ENCODE data around the gene B4GALNT2.
"Not testable (repeated sequence)": the region's sequence is repeated elsewhere in the genome, so short reads cannot be mapped to it uniquely, and the experiment has no call there.

The B4GALNT2 gene

GRCh38 chr17:49103360-49103759 lies 29.2 kb upstream of the B4GALNT2 start:
- not testable (repeated sequence) for H3K36me3 ChIP-seq (ENCODE audit: control insufficient read depth in 2 of 2, insufficient read depth in 2 of 2, low read length in 2 of 2); H3K9me3 ChIP-seq (ENCODE audit: control insufficient read depth in 2 of 2, low read length in 2 of 2); H3K9ac ChIP-seq (ENCODE audit: low read depth in 1 of 2, low read length in 2 of 2); H3K27me3 ChIP-seq (ENCODE audit: control insufficient read depth in 2 of 2, insufficient read depth in 2 of 2, low read length in 2 of 2); H3K27ac ChIP-seq (ENCODE audit: low read depth in 2 of 2, low read length in 2 of 2); H3K4me3 ChIP-seq (ENCODE audit: low read length in 2 of 2)
- H3K4me1 ChIP-seq (ENCODE audit: control insufficient read depth in 2 of 2, insufficient read depth in 2 of 2, low read length in 2 of 2): peaks cover 5 to 11% of the 10 kb centered on the region in 2 donors

- Histone ChIP-seq H3K4me1 (ENCODE audit: control insufficient read depth in 2 of 2, insufficient read depth in 2 of 2, low read length in 2 of 2) (peaks cover 5 to 11% of the 10 kb centered on the region in 2 donors), H3K36me3 (ENCODE audit: control insufficient read depth in 2 of 2, insufficient read depth in 2 of 2, low read length in 2 of 2) (no peaks in the 10 kb centered on the region), H3K9ac (ENCODE audit: low read depth in 1 of 2, low read length in 2 of 2) (no peak overlapping the region), H3K27ac (ENCODE audit: low read depth in 2 of 2, low read length in 2 of 2) (no peak overlapping the region), H3K9me3 (ENCODE audit: control insufficient read depth in 2 of 2, low read length in 2 of 2) (no peaks in the 10 kb centered on the region), H3K4me3 (ENCODE audit: low read length in 2 of 2) (no peak overlapping the region), H3K27me3 (ENCODE audit: control insufficient read depth in 2 of 2, insufficient read depth in 2 of 2, low read length in 2 of 2) (no peaks in the 10 kb centered on the region)
Observed at GRCh38 chr17:49104511-49105074, 28.0 kb upstream of the B4GALNT2 start.

- no peak overlapping the region for H3K27ac ChIP-seq (ENCODE audit: low read depth in 2 of 2, low read length in 2 of 2)
- H3K27me3 ChIP-seq (ENCODE audit: control insufficient read depth in 2 of 2, insufficient read depth in 2 of 2, low read length in 2 of 2): no peaks in the 10 kb centered on the region
- no peak overlapping the region for H3K9ac ChIP-seq (ENCODE audit: low read depth in 1 of 2, low read length in 2 of 2)
- H3K4me3 ChIP-seq (ENCODE audit: low read length in 2 of 2): no peak overlapping the region
- H3K36me3 ChIP-seq (ENCODE audit: control insufficient read depth in 2 of 2, insufficient read depth in 2 of 2, low read length in 2 of 2): no peaks in the 10 kb centered on the region
- no peaks in the 10 kb centered on the region for H3K9me3 ChIP-seq (ENCODE audit: control insufficient read depth in 2 of 2, low read length in 2 of 2)
- H3K4me1 ChIP-seq (ENCODE audit: control insufficient read depth in 2 of 2, insufficient read depth in 2 of 2, low read length in 2 of 2): peaks cover 3 to 4% of the 10 kb centered on the region in 2 donors
Observed at GRCh38 chr17:49106321-49107210, 26.0 kb upstream of the B4GALNT2 start.

GRCh38 chr17:49107211-49107557 lies 25.4 kb upstream of the B4GALNT2 start:
- H3K27ac ChIP-seq (ENCODE audit: low read depth in 2 of 2, low read length in 2 of 2): no peak overlapping the region
- H3K27me3 ChIP-seq (ENCODE audit: control insufficient read depth in 2 of 2, insufficient read depth in 2 of 2, low read length in 2 of 2): no peaks in the 10 kb centered on the region
- no peaks in the 10 kb centered on the region for H3K9me3 ChIP-seq (ENCODE audit: control insufficient read depth in 2 of 2, low read length in 2 of 2)
- no peak overlapping the region for H3K4me3 ChIP-seq (ENCODE audit: low read length in 2 of 2)
- H3K4me1 ChIP-seq (ENCODE audit: control insufficient read depth in 2 of 2, insufficient read depth in 2 of 2, low read length in 2 of 2): no peaks in the 10 kb centered on the region
- H3K9ac ChIP-seq (ENCODE audit: low read depth in 1 of 2, low read length in 2 of 2): no peak overlapping the region
- no peaks in the 10 kb centered on the region for H3K36me3 ChIP-seq (ENCODE audit: control insufficient read depth in 2 of 2, insufficient read depth in 2 of 2, low read length in 2 of 2)

- Histone ChIP-seq H3K9me3 (ENCODE audit: control insufficient read depth in 2 of 2, low read length in 2 of 2) (no peaks in the 10 kb centered on the region), H3K9ac (ENCODE audit: low read depth in 1 of 2, low read length in 2 of 2) (no peak overlapping the region), H3K27me3 (ENCODE audit: control insufficient read depth in 2 of 2, insufficient read depth in 2 of 2, low read length in 2 of 2) (no peaks in the 10 kb centered on the region), H3K4me1 (ENCODE audit: control insufficient read depth in 2 of 2, insufficient read depth in 2 of 2, low read length in 2 of 2) (no peaks in the 10 kb centered on the region), H3K36me3 (ENCODE audit: control insufficient read depth in 2 of 2, insufficient read depth in 2 of 2, low read length in 2 of 2) (no peaks in the 10 kb centered on the region), H3K4me3 (ENCODE audit: low read length in 2 of 2) (no peak overlapping the region), H3K27ac (ENCODE audit: low read depth in 2 of 2, low read length in 2 of 2) (no peak overlapping the region)
Observed at GRCh38 chr17:49108318-49108717, 24.3 kb upstream of the B4GALNT2 start.

GRCh38 chr17:49110509-49110908 lies 22.1 kb upstream of the B4GALNT2 start:
- Histone ChIP-seq H3K4me3 (ENCODE audit: low read length in 2 of 2) (no peak overlapping the region), H3K27me3 (ENCODE audit: control insufficient read depth in 2 of 2, insufficient read depth in 2 of 2, low read length in 2 of 2) (no peaks in the 10 kb centered on the region), H3K27ac (ENCODE audit: low read depth in 2 of 2, low read length in 2 of 2) (no peak overlapping the region), H3K9ac (ENCODE audit: low read depth in 1 of 2, low read length in 2 of 2) (no peak overlapping the region), H3K9me3 (ENCODE audit: control insufficient read depth in 2 of 2, low read length in 2 of 2) (no peaks in the 10 kb centered on the region), H3K36me3 (ENCODE audit: control insufficient read depth in 2 of 2, insufficient read depth in 2 of 2, low read length in 2 of 2) (no peaks in the 10 kb centered on the region), H3K4me1 (ENCODE audit: control insufficient read depth in 2 of 2, insufficient read depth in 2 of 2, low read length in 2 of 2) (no peaks in the 10 kb centered on the region)

- Histone ChIP-seq H3K27me3 (ENCODE audit: control insufficient read depth in 2 of 2, insufficient read depth in 2 of 2, low read length in 2 of 2) (no peaks in the 10 kb centered on the region), H3K27ac (ENCODE audit: low read depth in 2 of 2, low read length in 2 of 2) (no peak overlapping the region), H3K4me3 (ENCODE audit: low read length in 2 of 2) (no peak overlapping the region), H3K9ac (ENCODE audit: low read depth in 1 of 2, low read length in 2 of 2) (no peak overlapping the region), H3K4me1 (ENCODE audit: control insufficient read depth in 2 of 2, insufficient read depth in 2 of 2, low read length in 2 of 2) (no peaks in the 10 kb centered on the region), H3K36me3 (ENCODE audit: control insufficient read depth in 2 of 2, insufficient read depth in 2 of 2, low read length in 2 of 2) (no peaks in the 10 kb centered on the region), H3K9me3 (ENCODE audit: control insufficient read depth in 2 of 2, low read length in 2 of 2) (no peaks in the 10 kb centered on the region)
Observed at GRCh38 chr17:49111934-49112333, 20.6 kb upstream of the B4GALNT2 start.

GRCh38 chr17:49112936-49113335 lies 19.6 kb upstream of the B4GALNT2 start:
- H3K4me3 ChIP-seq (ENCODE audit: low read length in 2 of 2): no peak overlapping the region
- H3K27me3 ChIP-seq (ENCODE audit: control insufficient read depth in 2 of 2, insufficient read depth in 2 of 2, low read length in 2 of 2): no peaks in the 10 kb centered on the region
- H3K27ac ChIP-seq (ENCODE audit: low read depth in 2 of 2, low read length in 2 of 2): no peak overlapping the region
- H3K36me3 ChIP-seq (ENCODE audit: control insufficient read depth in 2 of 2, insufficient read depth in 2 of 2, low read length in 2 of 2): no peaks in the 10 kb centered on the region
- H3K4me1 ChIP-seq (ENCODE audit: control insufficient read depth in 2 of 2, insufficient read depth in 2 of 2, low read length in 2 of 2): peaks cover 0 to 5% of the 10 kb centered on the region in 2 donors
- no peak overlapping the region for H3K9ac ChIP-seq (ENCODE audit: low read depth in 1 of 2, low read length in 2 of 2)
- no peaks in the 10 kb centered on the region for H3K9me3 ChIP-seq (ENCODE audit: control insufficient read depth in 2 of 2, low read length in 2 of 2)

- no peaks in the 10 kb centered on the region for H3K36me3 ChIP-seq (ENCODE audit: control insufficient read depth in 2 of 2, insufficient read depth in 2 of 2, low read length in 2 of 2)
- no peak overlapping the region for H3K27ac ChIP-seq (ENCODE audit: low read depth in 2 of 2, low read length in 2 of 2)
- no peaks in the 10 kb centered on the region for H3K27me3 ChIP-seq (ENCODE audit: control insufficient read depth in 2 of 2, insufficient read depth in 2 of 2, low read length in 2 of 2)
- no peak overlapping the region for H3K4me3 ChIP-seq (ENCODE audit: low read length in 2 of 2)
- peaks cover 0 to 5% of the 10 kb centered on the region in 2 donors for H3K4me1 ChIP-seq (ENCODE audit: control insufficient read depth in 2 of 2, insufficient read depth in 2 of 2, low read length in 2 of 2)
- H3K9me3 ChIP-seq (ENCODE audit: control insufficient read depth in 2 of 2, low read length in 2 of 2): no peaks in the 10 kb centered on the region
- H3K9ac ChIP-seq (ENCODE audit: low read depth in 1 of 2, low read length in 2 of 2): no peak overlapping the region
Observed at GRCh38 chr17:49114703-49115102, 17.9 kb upstream of the B4GALNT2 start.

- Histone ChIP-seq H3K4me3 (ENCODE audit: low read length in 2 of 2) (no peak overlapping the region), H3K4me1 (ENCODE audit: control insufficient read depth in 2 of 2, insufficient read depth in 2 of 2, low read length in 2 of 2) (peaks cover 0 to 16% of the 10 kb centered on the region in 2 donors), H3K9me3 (ENCODE audit: control insufficient read depth in 2 of 2, low read length in 2 of 2) (no peaks in the 10 kb centered on the region), H3K27me3 (ENCODE audit: control insufficient read depth in 2 of 2, insufficient read depth in 2 of 2, low read length in 2 of 2) (no peaks in the 10 kb centered on the region), H3K36me3 (ENCODE audit: control insufficient read depth in 2 of 2, insufficient read depth in 2 of 2, low read length in 2 of 2) (no peaks in the 10 kb centered on the region), H3K9ac (ENCODE audit: low read depth in 1 of 2, low read length in 2 of 2) (no peak overlapping the region), H3K27ac (ENCODE audit: low read depth in 2 of 2, low read length in 2 of 2) (peak overlapping the region; percentile 54 to 77)
Observed at GRCh38 chr17:49117587-49118230, 14.9 kb upstream of the B4GALNT2 start.

Measured in mucosa of rectum (tissue), 2 donors.